Astrocyte (in vitro differentiated cells and primary cell): ENCODE measurements around the gene FGGY.

Experiments
- EZH2 ChIP-seq: IDR thresholded peaks from 2 replicates; pipeline ENCODE4 v1.6.1; 2012; ENCODE audit warnings: mild to moderate bottlenecking, low read length, inconsistent platforms; ENCODE audit not compliant: insufficient read depth
- TF ChIP-seq, protein P1 (sequence below): IDR thresholded peaks from 2 replicates; pipeline ENCODE4 v1.5.1; 2011; ENCODE audit warnings: low read depth, mild to moderate bottlenecking, inconsistent platforms, low read length, moderate library complexity; ENCODE audit not compliant: insufficient read depth

DNA sequence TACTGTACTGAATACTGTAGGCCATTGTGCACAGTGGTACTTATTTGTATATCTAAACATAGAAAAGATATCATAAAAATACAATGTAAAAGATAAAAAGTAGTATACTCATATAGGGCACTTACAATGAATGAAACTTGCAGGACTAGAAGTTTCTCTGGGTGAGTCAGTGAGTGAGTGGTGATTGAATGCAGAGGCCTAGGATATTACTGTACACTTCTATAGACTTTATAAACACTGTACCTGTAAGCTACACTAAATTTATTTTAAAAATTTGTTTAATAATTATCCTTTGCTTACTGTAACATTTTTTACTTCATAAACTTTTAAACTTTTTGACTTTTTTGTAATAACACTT, 82.5 kb downstream of the FGGY start:
- TF ChIP-seq, protein P1, sequence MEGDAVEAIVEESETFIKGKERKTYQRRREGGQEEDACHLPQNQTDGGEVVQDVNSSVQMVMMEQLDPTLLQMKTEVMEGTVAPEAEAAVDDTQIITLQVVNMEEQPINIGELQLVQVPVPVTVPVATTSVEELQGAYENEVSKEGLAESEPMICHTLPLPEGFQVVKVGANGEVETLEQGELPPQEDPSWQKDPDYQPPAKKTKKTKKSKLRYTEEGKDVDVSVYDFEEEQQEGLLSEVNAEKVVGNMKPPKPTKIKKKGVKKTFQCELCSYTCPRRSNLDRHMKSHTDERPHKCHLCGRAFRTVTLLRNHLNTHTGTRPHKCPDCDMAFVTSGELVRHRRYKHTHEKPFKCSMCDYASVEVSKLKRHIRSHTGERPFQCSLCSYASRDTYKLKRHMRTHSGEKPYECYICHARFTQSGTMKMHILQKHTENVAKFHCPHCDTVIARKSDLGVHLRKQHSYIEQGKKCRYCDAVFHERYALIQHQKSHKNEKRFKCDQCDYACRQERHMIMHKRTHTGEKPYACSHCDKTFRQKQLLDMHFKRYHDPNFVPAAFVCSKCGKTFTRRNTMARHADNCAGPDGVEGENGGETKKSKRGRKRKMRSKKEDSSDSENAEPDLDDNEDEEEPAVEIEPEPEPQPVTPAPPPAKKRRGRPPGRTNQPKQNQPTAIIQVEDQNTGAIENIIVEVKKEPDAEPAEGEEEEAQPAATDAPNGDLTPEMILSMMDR = no peak
- TF ChIP-seq EZH2 = no peak
